HG03139 (cell line): ENCODE results near the gene NHP2.
A peak's percentile ranks its signal among the peaks of the same experiment; 100 is the strongest.

Source experiments
- ATAC-seq: cut with Tn5 transposase; IDR thresholded peaks from one replicate; pipeline ENCODE4 v1.9.1; 2021; ENCODE audit not compliant: unreplicated experiment

Gene NHP2

GRCh38 chr5:178115136-178115813 is 38.4 kb downstream of the NHP2 start:
- ATAC-seq = no peak

GRCh38 chr5:178114325-178115135 is 39.2 kb downstream of the NHP2 start:
- ATAC-seq = no peak

GRCh38 chr5:178113841-178114324 is 39.8 kb downstream of the NHP2 start:
- no peak for ATAC-seq

DNA sequence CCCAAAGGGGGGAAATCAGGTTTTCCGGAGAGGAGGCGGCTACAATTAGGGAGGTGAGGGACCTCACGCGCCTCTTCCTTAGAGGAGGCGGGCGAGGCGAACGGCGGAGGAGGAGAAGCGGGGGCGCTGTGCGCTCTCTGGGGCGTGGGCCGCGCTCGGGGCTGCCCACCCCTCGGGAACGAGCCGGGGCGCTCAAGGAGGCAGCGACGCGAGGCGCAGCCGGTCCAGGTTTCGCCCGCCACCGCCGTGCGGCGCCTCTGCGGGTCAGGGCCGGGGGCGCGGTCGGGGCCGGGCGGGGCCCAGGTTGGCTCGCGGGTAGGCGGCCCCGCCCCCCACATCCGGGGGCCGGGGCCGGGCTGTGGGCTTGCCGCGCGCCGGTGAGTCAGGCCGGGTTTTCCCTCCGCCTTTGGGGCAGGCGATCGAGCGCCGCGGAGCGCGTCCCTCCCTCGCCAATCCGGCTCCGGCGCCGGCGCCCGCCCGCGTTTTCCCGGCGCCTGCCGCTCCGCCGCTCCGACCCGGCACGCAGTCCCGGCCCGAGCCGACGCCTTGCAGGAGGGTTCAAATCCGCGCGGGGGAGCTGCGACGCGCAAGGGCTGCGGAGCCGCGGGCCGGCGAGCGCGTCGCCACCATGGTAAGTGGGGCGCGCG is 40.4 kb downstream of the NHP2 start, which contains the start of gene N4BP3:
TSS of gene N4BP3 (plus strand) at position 392 of the 647 bp plus-strand sequence. CDS start 6,052 bp downstream, outside the sequence.
- peak; percentile 48 for ATAC-seq

GRCh38 chr5:178112545-178112944 is 41.1 kb downstream of the NHP2 start:
- ATAC-seq = no peak

DNA sequence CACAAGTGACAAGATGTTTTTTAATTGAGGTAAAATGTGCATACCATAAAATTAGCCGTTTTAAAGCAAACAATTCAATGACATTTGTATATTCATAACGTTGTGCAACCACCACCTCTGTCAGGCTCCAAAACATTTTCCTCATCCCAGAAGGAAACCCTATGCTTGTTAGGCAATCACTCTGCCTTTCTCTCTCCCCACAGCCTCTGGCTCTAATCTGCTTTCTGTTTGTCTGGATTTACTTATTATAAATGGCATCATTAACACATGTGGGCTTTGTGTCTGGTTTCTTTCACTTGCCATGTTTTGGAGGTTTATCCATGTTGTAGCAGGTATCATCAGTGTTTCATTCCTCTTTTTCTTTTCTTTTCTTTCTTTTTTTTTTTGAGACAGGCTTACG is 41.8 kb downstream of the NHP2 start:
- ATAC-seq = no peak

DNA sequence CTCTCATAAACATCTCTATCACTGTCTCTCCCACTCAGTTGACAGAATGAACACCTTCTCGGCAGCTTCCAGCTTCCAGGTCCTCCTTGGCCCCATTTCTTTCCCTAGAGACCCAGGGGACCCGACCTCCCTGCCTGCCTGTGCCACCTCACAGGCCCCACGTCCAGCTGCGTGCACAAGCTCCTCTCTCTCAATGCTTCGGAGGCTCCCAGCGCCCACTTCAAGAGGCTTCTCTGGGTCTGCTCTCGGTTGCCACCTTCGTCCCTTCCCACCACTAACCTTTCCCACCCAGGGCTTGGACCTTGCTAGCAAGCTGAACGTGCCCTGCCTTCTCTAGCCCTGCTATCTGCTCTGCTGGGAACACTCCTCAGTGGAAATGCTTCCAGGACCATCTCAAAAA is 43.2 kb downstream of the NHP2 start:
- ATAC-seq = no peak

DNA sequence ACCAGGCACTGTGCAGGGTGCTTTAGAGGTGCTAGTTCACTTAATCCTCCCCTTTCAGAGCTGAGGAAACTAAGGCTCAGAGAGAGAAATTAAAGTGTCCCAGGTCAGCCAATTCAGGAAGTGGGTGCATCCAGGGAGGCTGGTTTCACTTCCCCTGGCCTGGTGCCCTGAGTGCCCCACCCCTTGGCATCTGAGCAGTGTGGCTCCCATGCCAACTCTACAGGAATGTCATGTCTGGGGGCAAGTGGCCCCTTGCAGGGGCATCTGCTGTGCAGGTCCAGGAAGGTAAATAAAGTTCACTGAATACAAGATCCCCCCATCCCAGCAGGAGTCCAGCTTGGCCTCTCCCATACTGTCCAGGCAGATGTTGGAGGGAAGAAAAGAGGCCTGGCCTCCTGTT is 44.7 kb downstream of the NHP2 start:
- no peak for ATAC-seq

DNA sequence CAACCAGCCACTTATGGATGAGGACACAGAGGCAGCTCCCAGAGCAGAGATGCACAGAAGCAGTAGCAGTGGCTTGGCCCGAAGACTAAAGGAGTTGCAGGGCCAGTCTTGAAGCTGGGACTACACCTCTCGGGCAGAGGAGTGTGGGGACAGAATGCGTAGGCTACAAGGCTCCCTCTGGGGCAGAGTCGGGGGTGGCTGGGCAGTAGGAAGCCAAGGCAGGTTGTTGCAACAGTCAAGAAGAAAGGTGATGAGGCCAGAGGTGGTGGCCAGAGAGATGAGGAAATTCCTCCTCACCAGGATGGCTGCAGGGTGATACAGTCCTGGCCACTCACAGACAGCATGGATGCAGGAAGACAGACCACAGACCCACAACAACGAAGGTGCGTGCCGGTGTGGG is 45.2 kb downstream of the NHP2 start:
- no peak for ATAC-seq

GRCh38 chr5:178107756-178108310 is 45.9 kb downstream of the NHP2 start:
- ATAC-seq = no peak

DNA sequence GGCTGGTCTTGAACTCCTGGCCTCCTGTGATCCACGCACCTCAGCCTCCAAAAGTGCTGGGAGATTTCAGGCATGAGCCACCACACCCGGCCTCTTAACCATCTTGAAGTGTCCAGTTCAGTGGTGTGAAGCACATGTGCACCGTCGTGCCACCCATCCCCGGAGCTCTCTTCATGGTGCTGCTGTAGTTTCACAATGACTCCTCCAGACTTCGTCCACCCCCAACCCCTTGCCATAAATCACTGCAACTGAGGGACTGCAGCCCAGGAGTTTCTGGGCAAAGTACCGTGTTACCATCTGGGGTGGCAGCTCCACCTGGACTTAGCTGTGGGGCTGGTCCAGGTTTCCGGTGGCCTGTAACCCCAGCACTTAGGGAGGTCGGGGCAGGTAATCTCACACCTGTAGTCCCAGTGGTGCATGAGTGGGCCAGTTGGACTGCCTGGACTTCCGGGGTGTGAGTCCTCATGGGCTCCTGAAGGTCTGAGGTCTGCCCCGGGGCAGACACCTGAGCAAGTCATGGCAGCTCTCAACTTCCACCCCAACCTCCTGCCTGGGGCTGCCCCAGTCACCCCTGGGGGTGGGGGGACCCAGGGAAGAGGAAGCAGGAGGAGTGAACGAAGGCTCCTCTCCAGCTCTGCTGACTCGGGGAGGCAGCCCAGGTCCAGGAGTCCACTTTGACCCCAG is 47.0 kb downstream of the NHP2 start:
- ATAC-seq = no peak

DNA sequence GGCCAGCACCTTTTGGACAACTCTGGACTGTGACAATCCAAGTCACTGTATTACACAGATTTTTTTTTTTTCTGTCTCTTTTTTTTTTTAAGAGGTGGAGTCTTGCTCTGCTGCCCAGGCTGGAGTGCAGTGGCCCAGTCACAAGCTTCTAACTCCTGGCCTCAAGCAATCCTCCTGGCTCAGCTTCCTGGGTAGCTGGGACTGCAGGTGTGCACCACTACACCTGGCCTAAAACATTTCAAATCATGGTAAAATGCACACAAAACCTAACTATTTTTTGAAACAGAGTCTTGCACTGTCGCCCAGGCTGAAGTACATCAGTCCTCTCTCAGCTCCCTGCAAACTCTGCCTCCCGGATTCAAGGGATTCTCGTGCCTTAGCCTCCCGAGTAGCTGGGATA is 47.6 kb downstream of the NHP2 start:
- ATAC-seq = no peak

DNA sequence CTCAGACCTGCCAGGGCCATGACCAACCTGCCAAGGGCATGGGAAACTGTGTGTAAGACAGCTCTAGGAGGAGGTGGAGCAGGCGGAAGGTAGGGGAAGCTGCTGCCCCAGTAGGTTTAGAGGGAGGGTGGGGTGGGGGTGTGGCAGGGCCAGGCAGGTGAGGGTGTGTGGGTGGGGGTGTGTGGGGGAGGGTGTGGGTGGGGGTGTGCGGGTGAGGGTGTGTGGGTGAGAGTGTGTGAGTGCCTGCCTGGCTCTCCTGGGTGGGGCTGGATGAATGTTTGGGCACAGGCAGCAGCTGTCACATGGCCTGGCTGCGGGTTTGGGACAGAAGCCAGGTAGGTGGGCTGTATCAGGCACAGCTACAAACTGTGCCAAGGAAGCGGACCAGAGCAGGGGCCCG is 49.2 kb downstream of the NHP2 start:
- no peak for ATAC-seq

DNA sequence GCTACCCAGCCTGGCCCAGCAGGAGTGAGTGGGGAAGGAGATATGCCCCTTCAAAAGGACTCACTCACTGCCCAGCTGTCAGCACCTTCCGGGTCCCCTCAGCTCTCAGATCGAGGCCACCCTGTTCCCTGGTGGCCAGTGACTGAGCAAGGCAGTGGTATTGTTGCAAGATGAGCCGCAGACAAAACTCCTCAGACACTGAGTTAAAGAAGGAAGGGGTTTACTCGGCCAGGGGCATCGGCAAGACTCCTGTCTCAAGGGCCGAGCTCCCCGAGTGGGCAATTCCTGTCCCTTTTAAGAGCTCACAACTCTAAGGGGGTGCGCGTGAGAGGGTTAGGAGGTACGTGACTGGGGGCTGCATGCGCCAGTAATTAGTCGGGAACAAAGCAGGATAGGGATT is 50.1 kb downstream of the NHP2 start:
- no peak for ATAC-seq
